HG03442 (cell line): ENCODE measurements around the gene TVP23C.

Experiments used
- ATAC-seq: cut with Tn5 transposase; IDR thresholded peaks from one replicate; pipeline ENCODE4 v1.9.1; 2021; ENCODE audit warnings: mild to moderate bottlenecking, moderate library complexity; ENCODE audit not compliant: unreplicated experiment

TVP23C gene

GRCh38 chr17:15496735-15497670 lies 66.3 kb downstream of the TVP23C start:
- ATAC-seq, result no peak

DNA sequence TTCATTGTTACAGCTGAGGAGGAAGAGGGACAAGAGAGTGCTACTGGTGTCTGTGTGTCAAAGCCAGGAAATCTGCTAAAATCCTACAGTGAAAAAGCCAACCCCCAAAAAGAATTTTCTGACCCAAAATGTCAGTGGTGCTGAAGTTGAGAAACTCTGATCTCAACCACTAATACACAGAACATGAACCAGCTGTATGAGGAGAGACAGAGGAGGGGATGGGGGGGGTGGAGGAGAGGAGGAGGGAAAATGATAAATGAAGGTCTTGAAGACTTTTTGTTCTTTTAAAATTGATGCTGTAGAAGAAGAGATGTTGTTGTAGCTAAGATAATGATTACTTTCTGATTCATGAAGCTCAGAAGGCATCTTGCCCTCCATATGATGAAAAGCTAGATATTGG lies 68.5 kb downstream of the TVP23C start:
- no peak for ATAC-seq

GRCh38 chr17:15493693-15494035 lies 69.6 kb downstream of the TVP23C start:
- ATAC-seq, result no peak

- ATAC-seq, result no peak
These were observed 70.2 kb downstream of the TVP23C start for GRCh38 chr17:15492791-15493692.

DNA sequence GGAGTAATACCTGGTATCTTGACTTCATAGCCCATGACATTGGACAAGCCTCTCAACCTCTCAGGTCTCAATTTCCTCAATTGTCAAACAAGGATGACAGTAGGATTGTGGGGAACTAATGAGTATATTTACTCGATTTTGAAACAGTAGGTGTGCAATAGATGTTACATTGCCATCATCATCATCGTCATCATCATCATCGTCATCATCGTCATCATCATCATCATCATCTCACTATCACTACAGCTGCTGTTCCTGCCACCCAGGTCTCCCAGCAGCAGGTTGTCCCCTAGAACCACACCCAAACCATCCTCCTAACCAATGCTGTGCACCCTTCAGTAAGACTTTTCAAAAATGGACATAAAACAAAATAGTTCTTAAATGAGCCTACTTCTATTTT lies 71.1 kb downstream of the TVP23C start:
- no peak for ATAC-seq

- no peak for ATAC-seq
These were observed 72.5 kb downstream of the TVP23C start for GRCh38 chr17:15490634-15491261.

DNA sequence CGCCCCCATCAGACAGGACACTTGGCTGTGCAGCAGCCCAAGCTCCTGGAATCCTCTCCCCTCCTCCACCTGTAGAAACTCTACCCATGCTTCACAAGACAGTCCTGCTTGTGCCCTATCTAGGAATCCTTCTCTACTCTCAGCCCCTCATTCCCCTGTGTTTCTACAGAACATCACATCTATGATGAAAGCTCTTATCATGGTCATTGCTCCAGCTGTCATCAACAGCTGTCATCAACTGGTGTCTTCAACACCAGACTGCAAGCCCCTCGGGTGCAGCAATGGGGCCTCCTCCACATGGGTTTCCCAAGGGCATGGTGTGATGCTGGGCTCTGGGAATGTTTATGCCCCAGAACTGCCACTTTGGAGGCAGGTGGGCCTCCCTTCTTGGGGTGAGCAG lies 74.7 kb downstream of the TVP23C start:
- no peak for ATAC-seq

DNA sequence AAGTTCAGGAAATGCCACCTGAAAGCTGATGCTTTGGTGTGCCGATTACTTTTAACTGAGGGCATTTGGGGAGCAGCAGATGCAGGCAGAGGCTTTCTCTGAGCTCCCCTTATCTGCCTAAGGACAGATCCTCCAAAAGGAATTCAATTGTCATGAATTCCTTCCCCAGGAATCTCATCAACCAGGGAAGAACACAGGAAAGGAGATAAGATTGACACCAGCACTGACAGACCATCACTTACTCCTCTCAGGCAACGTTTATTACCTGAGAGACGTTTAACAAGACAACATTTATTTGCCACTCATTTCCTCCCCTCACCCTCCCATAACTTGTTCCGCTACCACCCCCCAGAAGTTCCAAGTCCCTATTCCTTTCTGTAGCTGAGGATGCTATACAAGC lies 78.2 kb downstream of the TVP23C start:
- ATAC-seq, result no peak

- ATAC-seq, result no peak
These were observed 79.9 kb downstream of the TVP23C start for GRCh38 chr17:15483431-15483830.

DNA sequence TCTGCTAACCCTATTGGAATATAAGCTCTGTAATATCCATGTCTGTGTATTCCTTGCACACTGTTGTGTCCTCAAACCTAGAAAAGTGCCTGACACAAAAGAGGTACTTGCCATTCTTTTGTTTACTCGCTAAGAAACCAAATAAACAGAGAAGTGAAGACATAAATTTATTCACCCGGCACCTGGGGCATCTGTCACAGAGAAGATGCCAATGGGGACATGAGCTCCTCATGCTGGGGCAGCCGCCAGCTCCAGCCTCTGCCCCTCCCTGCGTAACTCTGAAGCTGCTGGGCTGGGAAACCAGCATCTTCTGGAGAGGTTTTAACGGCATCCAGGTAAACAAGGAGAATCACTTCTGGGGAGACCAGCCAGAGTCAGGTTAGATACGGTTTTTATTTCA lies 80.8 kb downstream of the TVP23C start:
- ATAC-seq, result no peak

DNA sequence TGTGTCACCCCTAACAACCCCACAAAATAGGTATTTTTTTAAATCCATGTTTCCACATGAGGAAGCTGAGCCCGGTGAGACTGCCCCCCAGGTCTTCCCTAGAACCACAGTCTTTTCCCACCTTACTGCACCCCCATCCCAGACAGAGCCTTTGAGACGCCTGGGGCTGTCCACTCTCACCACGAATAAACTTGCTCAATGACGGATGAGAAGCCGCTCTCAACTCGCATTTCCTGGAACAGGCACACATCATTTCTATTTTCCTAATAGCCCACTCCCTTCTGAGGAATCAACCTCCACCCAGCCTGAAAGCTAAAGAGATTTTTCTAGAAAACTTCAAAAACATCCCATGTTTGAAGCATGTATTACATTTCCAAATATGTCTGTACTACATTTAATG lies 81.8 kb downstream of the TVP23C start:
- ATAC-seq, result no peak

- no peak for ATAC-seq
These were observed 83.1 kb downstream of the TVP23C start for GRCh38 chr17:15480204-15480603.

GRCh38 chr17:15479703-15480102 lies 83.6 kb downstream of the TVP23C start:
- ATAC-seq, result no peak

DNA sequence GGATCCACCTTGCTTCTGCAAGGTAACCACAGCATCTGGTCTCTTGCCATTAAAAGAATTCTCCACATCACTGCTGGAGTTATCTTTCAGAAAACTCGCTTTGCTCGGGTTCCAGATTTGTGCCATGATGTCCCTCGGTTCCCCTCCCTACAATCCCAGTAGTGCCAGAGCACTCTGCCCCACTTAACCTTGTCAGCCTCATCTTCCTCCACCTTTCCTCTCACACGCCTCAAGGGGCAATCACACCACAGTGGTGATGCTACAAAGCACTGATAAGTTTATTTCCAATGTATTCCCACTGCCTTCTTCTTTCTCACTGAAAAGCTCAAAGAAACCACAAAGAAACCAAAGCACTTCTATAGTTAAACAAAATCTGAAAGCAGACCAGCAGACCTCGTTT lies 84.4 kb downstream of the TVP23C start:
- no peak for ATAC-seq

- no peak for ATAC-seq
These were observed 87.5 kb downstream of the TVP23C start for GRCh38 chr17:15475631-15476354.

DNA sequence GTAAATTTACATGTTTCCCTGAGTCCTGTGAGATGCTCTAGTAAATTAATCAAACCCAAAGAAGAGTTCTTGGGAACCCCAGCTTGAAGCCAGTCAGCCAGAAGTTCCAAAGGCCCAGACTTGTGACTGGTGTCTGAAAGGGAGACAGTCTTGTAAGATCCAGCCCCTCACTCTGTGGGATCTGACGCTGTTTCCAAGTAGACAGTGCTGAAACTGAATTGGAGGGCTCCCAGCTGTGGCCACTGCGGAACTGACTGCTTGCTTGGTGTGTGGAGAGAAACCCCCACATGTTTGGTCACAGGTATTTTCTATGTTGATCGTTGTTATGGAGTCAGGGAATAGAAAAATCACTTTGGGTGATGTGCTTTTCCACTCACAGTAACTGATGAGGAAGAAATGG lies 90.4 kb downstream of the TVP23C start:
- no peak for ATAC-seq

- ATAC-seq, result no peak
These were observed 92.7 kb downstream of the TVP23C start for GRCh38 chr17:15470536-15470935.

GRCh38 chr17:15469260-15469659 lies 94.0 kb downstream of the TVP23C start:
- ATAC-seq, result no peak

GRCh38 chr17:15468126-15468525 lies 95.2 kb downstream of the TVP23C start:
- ATAC-seq, result no peak

- ATAC-seq, result no peak
These were observed 95.7 kb downstream of the TVP23C start, which contains the start of gene CDRT4 for GRCh38 chr17:15467592-15467991. TSS of gene CDRT4 (minus strand) at chr17:15467621. CDS start at chr17:15440238, 27,383 bp downstream.

- no peak for ATAC-seq
These were observed 97.2 kb downstream of the TVP23C start for GRCh38 chr17:15466131-15466530.
